ENCODE measurements around the gene MEGF10. TPM values are rescaled to one million over a fixed set of nuclear protein-coding genes. Genes with fewer than 3 reads are reported as not detected.

The MEGF10 gene
- polyA plus RNA-seq, 1 donor from 2014 or later, result 0.05 TPM

DNA sequence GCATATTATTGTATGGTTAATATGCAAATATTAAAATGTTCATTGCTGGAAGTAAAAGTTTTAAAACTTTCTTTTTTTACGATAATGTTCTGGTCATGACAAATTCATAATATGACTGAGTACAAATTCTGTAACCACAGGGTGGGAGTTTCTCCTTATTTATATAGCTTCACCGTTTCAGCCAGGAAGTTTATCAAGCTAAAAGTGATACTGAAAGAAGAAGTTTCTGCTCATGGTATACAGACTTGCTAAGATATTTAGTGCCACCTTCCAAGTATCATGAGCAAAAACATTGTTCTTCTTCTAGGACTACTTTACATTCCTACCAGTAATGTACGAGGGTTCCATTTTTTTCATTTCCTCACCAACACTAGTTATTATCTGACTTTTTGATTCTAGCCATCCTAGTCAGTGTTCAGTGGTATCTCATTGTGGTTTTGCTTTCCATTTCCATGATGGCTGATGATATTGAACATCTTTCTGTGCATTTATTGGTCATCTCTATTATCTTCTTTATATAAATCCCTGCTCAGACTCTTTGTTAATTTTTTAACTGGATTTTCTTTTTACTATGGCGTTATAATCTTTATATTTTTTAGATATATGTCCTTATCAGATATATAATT lies 132.7 kb downstream of the MEGF10 start:
- no peaks in the 10 kb centered on the region for H3K9me3 ChIP-seq (ENCODE audit: low read length)
- no peak overlapping the region for H3K4me2 ChIP-seq (ENCODE audit: low read length)
- no peak for TF ChIP-seq EP300 (conservative IDR thresholded peaks at IDR 0.05; ENCODE audit: poor library complexity, severe bottlenecking)
- TF ChIP-seq RAD21 (conservative IDR thresholded peaks at IDR 0.05), result no peak
- TF ChIP-seq, protein P1, sequence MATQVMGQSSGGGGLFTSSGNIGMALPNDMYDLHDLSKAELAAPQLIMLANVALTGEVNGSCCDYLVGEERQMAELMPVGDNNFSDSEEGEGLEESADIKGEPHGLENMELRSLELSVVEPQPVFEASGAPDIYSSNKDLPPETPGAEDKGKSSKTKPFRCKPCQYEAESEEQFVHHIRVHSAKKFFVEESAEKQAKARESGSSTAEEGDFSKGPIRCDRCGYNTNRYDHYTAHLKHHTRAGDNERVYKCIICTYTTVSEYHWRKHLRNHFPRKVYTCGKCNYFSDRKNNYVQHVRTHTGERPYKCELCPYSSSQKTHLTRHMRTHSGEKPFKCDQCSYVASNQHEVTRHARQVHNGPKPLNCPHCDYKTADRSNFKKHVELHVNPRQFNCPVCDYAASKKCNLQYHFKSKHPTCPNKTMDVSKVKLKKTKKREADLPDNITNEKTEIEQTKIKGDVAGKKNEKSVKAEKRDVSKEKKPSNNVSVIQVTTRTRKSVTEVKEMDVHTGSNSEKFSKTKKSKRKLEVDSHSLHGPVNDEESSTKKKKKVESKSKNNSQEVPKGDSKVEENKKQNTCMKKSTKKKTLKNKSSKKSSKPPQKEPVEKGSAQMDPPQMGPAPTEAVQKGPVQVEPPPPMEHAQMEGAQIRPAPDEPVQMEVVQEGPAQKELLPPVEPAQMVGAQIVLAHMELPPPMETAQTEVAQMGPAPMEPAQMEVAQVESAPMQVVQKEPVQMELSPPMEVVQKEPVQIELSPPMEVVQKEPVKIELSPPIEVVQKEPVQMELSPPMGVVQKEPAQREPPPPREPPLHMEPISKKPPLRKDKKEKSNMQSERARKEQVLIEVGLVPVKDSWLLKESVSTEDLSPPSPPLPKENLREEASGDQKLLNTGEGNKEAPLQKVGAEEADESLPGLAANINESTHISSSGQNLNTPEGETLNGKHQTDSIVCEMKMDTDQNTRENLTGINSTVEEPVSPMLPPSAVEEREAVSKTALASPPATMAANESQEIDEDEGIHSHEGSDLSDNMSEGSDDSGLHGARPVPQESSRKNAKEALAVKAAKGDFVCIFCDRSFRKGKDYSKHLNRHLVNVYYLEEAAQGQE (IDR thresholded peaks at IDR 0.05; ENCODE audit: borderline replicate concordance), result no peak
- TF ChIP-seq TAF1 (IDR thresholded peaks at IDR 0.05; ENCODE audit: low read depth), result no peak
- no peak for TF ChIP-seq MXI1 (conservative IDR thresholded peaks at IDR 0.05; ENCODE audit: poor library complexity, severe bottlenecking)
- no peak for TF ChIP-seq EZH2 (IDR thresholded peaks at IDR 0.05; ENCODE audit: borderline replicate concordance, insufficient read depth, low read length, poor library complexity, severe bottlenecking)
- TF ChIP-seq SMC3 (conservative IDR thresholded peaks at IDR 0.05; ENCODE audit: poor library complexity), result no peak
- no peak for TF ChIP-seq POLR2AphosphoS5 (IDR thresholded peaks at IDR 0.05)
- TF ChIP-seq, protein P2, sequence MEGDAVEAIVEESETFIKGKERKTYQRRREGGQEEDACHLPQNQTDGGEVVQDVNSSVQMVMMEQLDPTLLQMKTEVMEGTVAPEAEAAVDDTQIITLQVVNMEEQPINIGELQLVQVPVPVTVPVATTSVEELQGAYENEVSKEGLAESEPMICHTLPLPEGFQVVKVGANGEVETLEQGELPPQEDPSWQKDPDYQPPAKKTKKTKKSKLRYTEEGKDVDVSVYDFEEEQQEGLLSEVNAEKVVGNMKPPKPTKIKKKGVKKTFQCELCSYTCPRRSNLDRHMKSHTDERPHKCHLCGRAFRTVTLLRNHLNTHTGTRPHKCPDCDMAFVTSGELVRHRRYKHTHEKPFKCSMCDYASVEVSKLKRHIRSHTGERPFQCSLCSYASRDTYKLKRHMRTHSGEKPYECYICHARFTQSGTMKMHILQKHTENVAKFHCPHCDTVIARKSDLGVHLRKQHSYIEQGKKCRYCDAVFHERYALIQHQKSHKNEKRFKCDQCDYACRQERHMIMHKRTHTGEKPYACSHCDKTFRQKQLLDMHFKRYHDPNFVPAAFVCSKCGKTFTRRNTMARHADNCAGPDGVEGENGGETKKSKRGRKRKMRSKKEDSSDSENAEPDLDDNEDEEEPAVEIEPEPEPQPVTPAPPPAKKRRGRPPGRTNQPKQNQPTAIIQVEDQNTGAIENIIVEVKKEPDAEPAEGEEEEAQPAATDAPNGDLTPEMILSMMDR (IDR thresholded peaks at IDR 0.05; ENCODE audit: poor library complexity, severe bottlenecking), result no peak
- no peaks in the 10 kb centered on the region for H3K27me3 ChIP-seq (ENCODE audit: insufficient read depth, low read depth, low read length)
- H3K9ac ChIP-seq (ENCODE audit: low read length), result no peak overlapping the region
- H3F3A ChIP-seq (ENCODE audit: insufficient read depth, low read length, poor library complexity, severe bottlenecking), result no peaks in the 10 kb centered on the region
- H3K79me2 ChIP-seq (replicated peaks; ENCODE audit: insufficient read depth, low read length), result no peaks in the 10 kb centered on the region
- H3K9me2 ChIP-seq (ENCODE audit: insufficient read depth, low read length), result no peaks in the 10 kb centered on the region
- no peaks in the 10 kb centered on the region for H3K36me3 ChIP-seq (ENCODE audit: insufficient read depth, low read length)
- no peaks in the 10 kb centered on the region for H4K20me1 ChIP-seq (ENCODE audit: insufficient read depth)
- H2AFZ ChIP-seq (ENCODE audit: low read depth, low read length), result no peak overlapping the region
- H3K27ac ChIP-seq (ENCODE audit: low read length), result no peak overlapping the region
- H3K4me3 ChIP-seq (ENCODE audit: low read length), result no peak overlapping the region

DNA sequence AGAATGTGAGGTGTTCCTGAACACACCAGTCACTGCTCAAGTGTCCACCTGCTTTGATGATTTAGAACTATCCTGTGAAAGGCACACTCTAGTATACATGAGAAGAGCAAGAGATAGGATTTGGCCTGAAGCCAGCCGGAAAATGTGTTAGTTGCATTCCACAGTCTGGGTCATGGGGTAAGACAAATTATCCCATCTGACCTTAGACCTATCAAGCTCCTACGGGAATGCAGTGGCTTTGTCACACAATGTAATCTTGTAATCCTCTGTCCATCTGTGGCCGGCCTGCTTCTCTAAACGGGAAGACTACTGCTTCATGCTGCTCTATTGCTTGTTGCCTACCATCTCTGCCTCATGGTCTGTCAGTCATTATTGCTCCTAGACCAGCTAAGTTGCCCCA lies 134.4 kb downstream of the MEGF10 start:
- Histone ChIP-seq H2AFZ (ENCODE audit: low read depth, low read length) (no peak overlapping the region), H3K27ac (ENCODE audit: low read length) (no peak overlapping the region), H3K27me3 (ENCODE audit: insufficient read depth, low read depth, low read length) (no peaks in the 10 kb centered on the region), H3F3A (ENCODE audit: insufficient read depth, low read length, poor library complexity, severe bottlenecking) (no peaks in the 10 kb centered on the region), H3K9me2 (ENCODE audit: insufficient read depth, low read length) (no peaks in the 10 kb centered on the region), H3K9me3 (ENCODE audit: low read length) (no peaks in the 10 kb centered on the region), H3K4me3 (ENCODE audit: low read length) (no peak overlapping the region), H4K20me1 (ENCODE audit: insufficient read depth) (no peaks in the 10 kb centered on the region), H3K79me2 (replicated peaks; ENCODE audit: insufficient read depth, low read length) (no peaks in the 10 kb centered on the region), H3K36me3 (ENCODE audit: insufficient read depth, low read length) (no peaks in the 10 kb centered on the region), H3K9ac (ENCODE audit: low read length) (no peak overlapping the region), H3K4me2 (ENCODE audit: low read length) (no peak overlapping the region)
- no peak for TF ChIP-seq TAF1 (IDR thresholded peaks at IDR 0.05; ENCODE audit: low read depth)
- no peak for TF ChIP-seq SMC3 (conservative IDR thresholded peaks at IDR 0.05; ENCODE audit: poor library complexity)

Data from neural cell (in vitro differentiated cells).